Ramos (cell line): Measurements from ENCODE around the gene IFNA13.

ENCODE experiments used
- in situ Hi-C: fragments of 300-500 bp; cut with MboI; formaldehyde crosslinking; loops from one replicate; pipeline ENCODE4 v1.14.3; 2022; ENCODE audit warnings: low sequenced_read_pairs; ENCODE audit not compliant: unreplicated experiment

IFNA13 gene

DNA sequence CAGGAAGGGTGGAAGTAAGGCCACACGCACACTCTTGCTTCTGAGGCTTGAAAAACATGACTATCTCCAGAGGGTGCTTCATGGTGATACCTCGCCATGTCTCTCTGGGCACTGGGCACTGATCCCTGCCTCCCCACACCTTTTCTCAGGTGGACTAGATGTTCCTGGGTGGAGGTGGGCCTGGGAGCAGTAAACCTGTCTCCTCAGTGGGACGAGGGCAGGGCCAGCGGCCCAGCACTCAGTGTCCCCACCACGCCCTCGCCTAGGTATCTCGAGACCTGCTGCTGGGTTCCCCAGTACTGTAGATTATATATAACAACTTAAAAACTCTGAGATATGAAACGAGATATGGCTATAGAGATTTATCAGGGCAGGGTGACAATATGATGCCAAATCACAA is 5.6 kb downstream of the IFNA13 start:
- in situ Hi-C loops, result no loop called here

GRCh38 chr9:21357479-21358460 is 10.1 kb downstream of the IFNA13 start:
- in situ Hi-C loops, result no loop called here

DNA sequence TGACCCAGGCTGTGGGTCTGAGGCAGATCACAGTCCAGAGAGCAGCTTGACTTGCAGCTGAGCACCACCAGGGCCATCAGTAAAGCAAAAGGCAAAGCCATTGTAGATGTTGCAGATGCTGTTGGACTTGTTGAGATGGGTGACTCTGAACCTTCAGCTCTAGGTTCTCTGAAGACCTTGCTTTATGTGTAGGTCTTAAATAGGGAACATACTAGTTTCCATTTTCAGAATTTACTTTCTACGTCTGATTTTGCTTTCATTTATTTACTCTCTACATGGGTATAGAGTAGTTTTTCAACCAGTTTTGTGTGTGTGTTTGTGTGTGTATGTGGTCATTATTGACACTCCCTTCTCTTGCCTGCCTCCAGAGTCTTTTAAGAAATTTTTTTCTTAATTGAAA is 17.1 kb downstream of the IFNA13 start, which contains the start of gene IFNA6:
TSS of gene IFNA6 (minus strand) at position 101 of the 400 bp plus-strand sequence. CDS start at position 101, 0 bp downstream.
- in situ Hi-C loops, result no loop called here

DNA sequence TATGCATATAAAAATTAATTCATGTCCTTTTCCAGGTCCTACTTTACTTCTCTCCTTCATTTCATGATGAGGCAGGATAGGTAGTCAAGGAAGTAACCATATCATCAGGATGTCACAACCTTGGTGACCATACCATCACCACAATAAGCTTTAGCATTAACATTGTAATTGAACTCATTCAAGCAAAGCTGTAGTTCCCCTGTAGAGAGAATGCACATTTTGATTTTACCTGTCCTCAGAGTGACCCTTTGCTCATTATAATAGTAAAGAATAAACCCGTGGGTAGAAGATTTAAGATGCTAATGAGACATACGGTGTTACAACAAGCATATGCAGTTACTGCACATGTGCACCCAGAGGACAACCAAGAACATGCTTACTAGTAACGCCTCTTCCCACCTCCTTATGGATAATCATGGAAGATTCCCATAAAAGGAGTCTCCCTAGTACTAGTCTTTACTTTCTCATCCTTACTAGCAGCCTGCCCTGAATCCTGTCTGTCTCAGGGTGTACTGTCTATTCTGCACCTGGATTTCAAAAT is 19.4 kb downstream of the IFNA13 start:
- in situ Hi-C loops, result no loop called here

DNA sequence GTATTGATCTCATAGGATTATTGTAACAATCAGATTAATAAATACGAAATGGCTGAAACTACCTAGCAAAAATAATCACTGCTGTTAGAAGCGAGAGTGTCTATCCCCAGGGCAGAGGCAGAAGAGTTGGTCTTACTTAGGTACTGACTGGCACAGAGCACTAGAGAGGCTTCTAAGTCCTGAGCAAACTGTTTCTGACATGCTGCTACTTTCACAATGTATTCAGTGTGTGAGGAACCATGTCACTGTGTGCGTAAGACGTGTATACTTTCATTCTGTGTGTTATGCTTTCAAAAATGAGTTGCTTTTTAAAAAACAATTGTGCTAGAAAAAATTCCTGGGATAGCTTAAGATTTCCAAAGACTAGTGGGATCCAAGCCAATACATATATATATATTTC is 27.1 kb downstream of the IFNA13 start:
- in situ Hi-C loops, result no loop called here

- in situ Hi-C loops, result no loop called here
These were observed 31.4 kb downstream of the IFNA13 start for GRCh38 chr9:21336457-21336856.

- in situ Hi-C loops, result no loop called here
These were observed 32.9 kb downstream of the IFNA13 start, which contains the start of gene KLHL9 for GRCh38 chr9:21334701-21335632. Gene KLHL9 (minus strand): TSS chr9:21335404. CDS start chr9:21334859, 545 bp downstream.

DNA sequence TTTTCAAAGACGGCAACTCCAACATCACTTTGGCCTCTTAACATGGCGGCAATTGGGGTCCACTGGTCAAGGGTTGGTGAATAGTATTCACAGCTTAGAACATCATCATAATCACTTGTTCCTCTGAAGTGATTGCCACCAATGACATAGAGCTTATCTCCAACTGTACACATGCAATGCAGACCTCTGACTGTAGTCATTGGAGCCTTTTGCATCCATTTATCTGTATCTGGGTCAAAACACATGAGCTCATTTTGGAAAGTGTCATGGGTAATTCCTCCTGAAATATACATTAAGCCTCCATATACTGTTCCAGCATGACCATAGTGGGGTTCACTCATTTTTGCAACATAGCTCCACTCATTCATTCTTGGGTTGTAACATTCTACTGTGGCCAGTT is 34.6 kb downstream of the IFNA13 start:
- in situ Hi-C loops, result no loop called here

- in situ Hi-C loops, result no loop called here
These were observed 36.0 kb downstream of the IFNA13 start for GRCh38 chr9:21331676-21332402.

GRCh38 chr9:21326526-21327139 is 41.2 kb downstream of the IFNA13 start:
- in situ Hi-C loops, result loop anchor here (10.0 kb wide), 1 partner anchor 468 kb away; no protein-coding TSS in a partner anchor

DNA sequence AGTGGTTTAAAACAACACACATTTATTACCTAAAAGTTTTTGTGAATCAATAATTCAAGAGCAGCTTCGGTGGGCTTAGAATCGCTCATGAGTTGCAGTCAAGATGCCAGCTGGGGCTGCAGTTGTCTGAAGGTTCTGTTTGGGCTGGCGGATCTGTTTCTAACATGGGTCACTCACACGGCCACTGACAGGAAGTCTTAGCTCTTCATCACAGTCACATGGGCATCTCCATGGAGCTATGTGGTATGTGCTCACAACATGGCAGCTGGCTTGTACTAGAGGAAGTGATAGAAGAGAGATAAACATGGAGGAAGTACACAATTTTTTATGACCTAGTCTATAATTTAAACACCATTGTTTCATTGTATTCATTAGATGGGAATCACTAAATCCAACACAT is 43.8 kb downstream of the IFNA13 start:
- in situ Hi-C loops, result loop anchor here (10.0 kb wide), 1 partner anchor 471 kb away; no protein-coding TSS in a partner anchor

- in situ Hi-C loops, result loop anchor here (10.0 kb wide), 1 partner anchor 472 kb away; no protein-coding TSS in a partner anchor
These were observed 44.9 kb downstream of the IFNA13 start for GRCh38 chr9:21322911-21323461.

- in situ Hi-C loops, result loop anchor here (10.0 kb wide), 1 partner anchor 474 kb away; no protein-coding TSS in a partner anchor
These were observed 47.4 kb downstream of the IFNA13 start for GRCh38 chr9:21320465-21320864.

- in situ Hi-C loops, result no loop called here
These were observed 49.6 kb downstream of the IFNA13 start for GRCh38 chr9:21317956-21318923.
